ENCODE results near the gene IMPDH1. TPM values are rescaled to one million over a fixed set of nuclear protein-coding genes. Genes with fewer than 3 reads are reported as not detected.

The IMPDH1 gene
- total and polyA plus RNA-seq, 2 donors (not counting 1 experiment from before 2014, with no cell fraction given), result 54.9 to 90.6 TPM

DNA sequence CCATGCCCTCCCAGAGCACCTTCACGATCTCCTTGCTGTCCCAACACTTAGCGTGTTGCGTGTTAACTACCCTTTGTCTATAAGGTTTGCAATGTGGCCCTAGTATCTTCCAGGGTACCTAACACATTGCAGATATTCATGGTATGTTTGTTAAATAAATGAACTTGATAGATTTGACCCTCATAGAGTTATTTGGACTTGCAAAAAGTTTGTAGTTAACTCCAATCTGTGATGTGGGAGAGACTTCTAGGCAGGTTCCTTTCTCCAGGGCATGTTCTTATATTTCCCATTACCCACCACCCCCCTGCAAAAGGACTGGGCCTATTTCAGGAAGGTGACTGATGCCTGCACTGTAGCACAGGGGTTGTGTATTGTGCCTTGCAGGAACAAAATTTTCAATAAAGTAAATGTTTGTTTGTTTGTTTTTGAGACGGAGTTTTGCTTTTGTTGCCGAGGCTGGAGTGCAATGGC lies 46.5 kb upstream of the IMPDH1 start:
- no peak for ATAC-seq (ENCODE audit: low read depth)
- TF ChIP-seq, protein P1, sequence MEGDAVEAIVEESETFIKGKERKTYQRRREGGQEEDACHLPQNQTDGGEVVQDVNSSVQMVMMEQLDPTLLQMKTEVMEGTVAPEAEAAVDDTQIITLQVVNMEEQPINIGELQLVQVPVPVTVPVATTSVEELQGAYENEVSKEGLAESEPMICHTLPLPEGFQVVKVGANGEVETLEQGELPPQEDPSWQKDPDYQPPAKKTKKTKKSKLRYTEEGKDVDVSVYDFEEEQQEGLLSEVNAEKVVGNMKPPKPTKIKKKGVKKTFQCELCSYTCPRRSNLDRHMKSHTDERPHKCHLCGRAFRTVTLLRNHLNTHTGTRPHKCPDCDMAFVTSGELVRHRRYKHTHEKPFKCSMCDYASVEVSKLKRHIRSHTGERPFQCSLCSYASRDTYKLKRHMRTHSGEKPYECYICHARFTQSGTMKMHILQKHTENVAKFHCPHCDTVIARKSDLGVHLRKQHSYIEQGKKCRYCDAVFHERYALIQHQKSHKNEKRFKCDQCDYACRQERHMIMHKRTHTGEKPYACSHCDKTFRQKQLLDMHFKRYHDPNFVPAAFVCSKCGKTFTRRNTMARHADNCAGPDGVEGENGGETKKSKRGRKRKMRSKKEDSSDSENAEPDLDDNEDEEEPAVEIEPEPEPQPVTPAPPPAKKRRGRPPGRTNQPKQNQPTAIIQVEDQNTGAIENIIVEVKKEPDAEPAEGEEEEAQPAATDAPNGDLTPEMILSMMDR (IDR thresholded peaks at IDR 0.05), result no peak
- no peak for TF ChIP-seq EZH2 (IDR thresholded peaks at IDR 0.05; ENCODE audit: borderline replicate concordance, insufficient read depth, low read depth, low read length, poor library complexity, severe bottlenecking)
- H3K4me2 ChIP-seq (replicated peaks; ENCODE audit: low read depth, low read length, poor library complexity, severe bottlenecking), result peak overlapping the region; percentile 94
- peak overlapping the region; percentile 62 to 83 (median 82) for H3K4me3 ChIP-seq (ENCODE audit: control extremely low read depth in 1 of 5, extremely low read depth in 1 of 5, insufficient read depth in 1 of 5, low read depth in 2 of 5, low read length in 4 of 5)
- ChIA-PET POLR2A (interaction anchor here (1.2 kb wide), 2 partner anchors 19 to 29 kb away, joined by 4 to 8 read pairs; no protein-coding TSS in a partner anchor), CTCF (interaction anchor here (0.6 to 7.8 kb wide), 5 partner anchors 18 to 69 kb away, joined by 4 to 141 read pairs (median 6); no protein-coding TSS in a partner anchor)
- peak overlapping the region; percentile 93 for H2AFZ ChIP-seq (ENCODE audit: insufficient read depth, low read depth, low read length, poor library complexity, severe bottlenecking)
- no peaks in the 10 kb centered on the region for H3K27me3 Mint-ChIP-seq
- intact Hi-C loops (cut with micrococcal nuclease), result loop anchor here (5.0 to 10.0 kb wide), 2 partner anchors 114 to 279 kb away; partner anchors contain the start of genes CALU and RBM28
- no peaks in the 10 kb centered on the region for H3K27me3 ChIP-seq (replicated peaks in 1 of 4; ENCODE audit: control extremely low read depth in 1 of 4, control insufficient read depth in 3 of 4, insufficient read depth in 4 of 4, low read length in 3 of 4)
- peak overlapping the region; percentile 99 for H3K27ac Mint-ChIP-seq
- peaks cover 11% of the 10 kb centered on the region for H4K20me1 ChIP-seq (ENCODE audit: control insufficient read depth, insufficient read depth, low read length, poor library complexity, severe bottlenecking)
- no peaks in the 10 kb centered on the region for H3K9me3 ChIP-seq (ENCODE audit: control extremely low read depth in 1 of 3, control insufficient read depth in 2 of 3, insufficient read depth in 1 of 3, low read length in 2 of 3)
- H3K9ac ChIP-seq (ENCODE audit: low read length), result peak overlapping the region; percentile 78
- peak overlapping the region; percentile 96 for H3K4me3 Mint-ChIP-seq
- peaks cover 22 to 24% of the 10 kb centered on the region in 2 donors for H3K4me1 ChIP-seq (ENCODE audit: control insufficient read depth in 2 of 2, insufficient read depth in 2 of 2, low read length in 2 of 2)
- no peaks in the 10 kb centered on the region for H3K36me3 ChIP-seq (replicated peaks in 1 of 2; ENCODE audit: control extremely low read depth in 1 of 2, control insufficient read depth in 1 of 2, extremely low read depth in 1 of 2, insufficient read depth in 2 of 2, low read length in 1 of 2)
- peaks cover 26% of the 10 kb centered on the region for H3K4me1 Mint-ChIP-seq
- H3K9me3 Mint-ChIP-seq (ENCODE audit: insufficient read depth), result no peaks in the 10 kb centered on the region
- DNase-seq, result no peak
- peak overlapping the region; percentile 49 to 88 for H3K27ac ChIP-seq (ENCODE audit: low read length in 2 of 2)
- peaks cover 18% of the 10 kb centered on the region for H3K79me2 ChIP-seq (ENCODE audit: control insufficient read depth, insufficient read depth, low read length)
- WGBS (ENCODE audit: insufficient coverage), result 17% methylated on average over 5 of the region's 5 CpGs

All from B cell (primary cell).